ENCODE measurements around the gene ATP6V1C2. TPM values are rescaled to one million over a fixed set of nuclear protein-coding genes. Genes with fewer than 3 reads are reported as not detected.

Gene ATP6V1C2, protein sequence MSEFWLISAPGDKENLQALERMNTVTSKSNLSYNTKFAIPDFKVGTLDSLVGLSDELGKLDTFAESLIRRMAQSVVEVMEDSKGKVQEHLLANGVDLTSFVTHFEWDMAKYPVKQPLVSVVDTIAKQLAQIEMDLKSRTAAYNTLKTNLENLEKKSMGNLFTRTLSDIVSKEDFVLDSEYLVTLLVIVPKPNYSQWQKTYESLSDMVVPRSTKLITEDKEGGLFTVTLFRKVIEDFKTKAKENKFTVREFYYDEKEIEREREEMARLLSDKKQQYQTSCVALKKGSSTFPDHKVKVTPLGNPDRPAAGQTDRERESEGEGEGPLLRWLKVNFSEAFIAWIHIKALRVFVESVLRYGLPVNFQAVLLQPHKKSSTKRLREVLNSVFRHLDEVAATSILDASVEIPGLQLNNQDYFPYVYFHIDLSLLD
- 1 to 10 TPM; 1.5 to 9.8 (median 6.4) TPM for polyA plus RNA-seq (ENCODE audit: insufficient read length in 4 of 4)

DNA sequence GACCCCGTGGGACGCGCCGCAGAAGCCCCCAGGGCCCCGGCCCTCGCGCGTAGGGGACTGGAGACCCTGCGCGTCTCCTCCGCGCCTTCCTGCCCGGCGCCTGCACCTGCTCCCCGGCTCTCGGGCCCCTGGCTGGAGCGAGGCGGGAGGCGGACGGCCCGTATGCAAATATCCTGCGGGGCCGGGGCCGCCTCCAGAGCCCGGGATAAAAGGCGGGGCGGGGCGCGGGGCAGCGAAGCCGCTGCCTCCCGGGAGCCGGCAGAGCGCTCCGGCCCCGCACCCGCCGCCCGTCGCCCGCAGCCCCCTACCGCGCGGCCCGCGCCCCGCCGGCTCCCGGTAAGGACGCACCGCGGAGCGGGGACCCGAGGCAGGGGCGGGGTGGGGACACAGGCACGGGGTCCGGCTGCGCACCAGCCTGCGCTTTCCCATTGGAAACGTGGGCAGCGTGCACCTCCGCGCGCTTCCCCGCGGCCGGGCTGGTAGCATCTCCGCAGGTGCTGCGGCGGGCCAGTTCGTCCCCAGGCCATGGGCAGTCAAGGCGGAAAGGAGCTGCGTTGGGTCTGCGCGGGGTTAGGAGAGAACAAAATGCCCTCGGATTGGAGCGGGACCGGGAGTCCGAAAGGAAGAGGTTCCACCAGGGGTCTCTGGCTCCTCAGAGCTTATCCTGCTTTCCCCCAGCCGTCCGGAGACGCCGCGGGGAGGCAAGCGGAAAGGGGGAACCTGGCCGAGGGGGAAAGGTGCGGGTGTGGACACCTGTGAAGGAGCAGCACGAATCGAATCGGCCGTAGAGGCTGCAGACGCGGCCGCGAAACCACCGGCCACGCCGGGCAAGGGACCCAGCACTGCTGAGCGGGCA lies at the start of gene ATP6V1C2:
Gene ATP6V1C2 (plus strand): TSS at position 235 of the 856 bp plus-strand sequence. CDS start 1,220 bp downstream, outside the sequence.
- no peak for DNase-seq (ENCODE audit: low read depth in 4 of 4, low spot score in 3 of 4)

DNA sequence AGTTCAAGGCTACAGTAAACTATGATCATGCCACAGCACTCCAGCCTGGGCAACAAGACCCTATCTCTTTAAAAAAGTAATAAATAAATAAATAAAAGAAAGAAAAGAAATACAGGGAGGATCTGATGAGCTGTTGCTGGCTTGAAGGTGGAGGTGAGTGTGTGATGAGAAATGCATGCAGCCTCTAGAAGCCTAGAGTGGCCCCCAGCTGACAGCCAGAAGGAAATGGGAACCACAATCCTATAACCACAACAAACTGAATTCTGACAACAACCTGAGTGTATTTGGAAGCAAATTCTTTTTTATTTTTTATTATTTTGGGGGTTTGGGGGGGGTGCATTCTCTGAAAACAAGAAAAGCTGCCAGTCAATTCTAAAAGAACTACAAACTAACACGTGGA lies 46.3 kb upstream of the ATP6V1C2 start:
- no peak for DNase-seq (ENCODE audit: low read depth in 4 of 4, low spot score in 3 of 4)

DNA sequence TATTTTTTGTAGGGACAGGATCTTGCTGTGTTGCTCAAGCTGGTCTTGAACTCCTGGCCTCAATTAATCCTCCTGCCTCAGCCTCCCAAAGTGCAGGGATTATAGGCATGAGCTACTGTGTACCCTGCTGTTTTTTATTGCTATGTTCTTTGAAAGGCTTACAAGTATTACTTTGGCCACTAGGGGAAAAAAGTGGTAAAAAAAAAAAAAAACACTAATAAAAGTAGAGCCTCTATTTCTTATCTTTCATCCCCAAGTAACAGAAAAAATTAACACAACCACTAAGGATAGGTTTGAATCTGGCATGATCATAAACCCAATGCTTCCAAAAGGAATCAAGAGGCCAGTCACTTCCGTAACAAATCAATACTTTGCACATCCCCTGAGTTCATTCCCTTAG lies 43.2 kb upstream of the ATP6V1C2 start:
- DNase-seq (ENCODE audit: low read depth in 4 of 4, low spot score in 3 of 4): no peak

DNA sequence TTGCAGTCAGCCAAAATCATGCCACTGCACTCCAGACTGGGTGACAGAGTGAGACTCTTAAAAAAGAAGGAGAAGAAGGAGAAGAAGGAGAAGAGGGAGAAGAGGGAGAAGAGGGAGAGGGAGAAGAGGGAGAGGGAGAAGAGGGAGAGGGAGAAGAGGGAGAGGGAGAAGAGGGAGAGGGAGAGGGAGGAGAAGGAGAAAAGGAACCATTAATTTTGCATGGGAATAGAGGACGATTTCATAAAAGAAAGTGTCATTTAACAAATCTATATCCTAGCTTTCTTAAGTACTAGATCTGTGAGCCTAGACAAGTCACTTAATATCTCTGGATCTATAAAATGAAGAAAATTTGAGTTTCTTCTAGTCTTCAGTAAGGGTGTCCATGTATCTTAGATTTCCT lies 41.2 kb upstream of the ATP6V1C2 start:
- no peak for DNase-seq (ENCODE audit: low read depth in 4 of 4, low spot score in 3 of 4)

DNA sequence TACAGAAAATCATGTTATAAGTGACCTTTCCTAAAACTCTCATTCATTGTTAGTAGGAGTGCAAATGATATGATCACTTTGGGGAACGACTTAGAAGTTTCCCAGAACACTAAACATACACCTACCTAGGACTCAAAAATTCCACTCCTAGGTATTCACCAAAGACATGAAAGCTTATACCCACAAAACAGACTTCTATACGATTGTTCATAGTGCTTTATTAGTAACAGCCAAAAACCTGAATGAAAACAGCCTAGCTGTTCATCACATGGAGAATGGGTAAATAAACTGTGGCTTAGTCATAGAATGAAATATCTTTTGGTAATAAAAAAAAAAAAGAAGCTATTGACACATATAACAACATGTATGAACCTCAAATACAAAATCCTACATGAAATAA lies 40.5 kb upstream of the ATP6V1C2 start:
- DNase-seq (ENCODE audit: low read depth in 4 of 4, low spot score in 3 of 4): no peak

DNA sequence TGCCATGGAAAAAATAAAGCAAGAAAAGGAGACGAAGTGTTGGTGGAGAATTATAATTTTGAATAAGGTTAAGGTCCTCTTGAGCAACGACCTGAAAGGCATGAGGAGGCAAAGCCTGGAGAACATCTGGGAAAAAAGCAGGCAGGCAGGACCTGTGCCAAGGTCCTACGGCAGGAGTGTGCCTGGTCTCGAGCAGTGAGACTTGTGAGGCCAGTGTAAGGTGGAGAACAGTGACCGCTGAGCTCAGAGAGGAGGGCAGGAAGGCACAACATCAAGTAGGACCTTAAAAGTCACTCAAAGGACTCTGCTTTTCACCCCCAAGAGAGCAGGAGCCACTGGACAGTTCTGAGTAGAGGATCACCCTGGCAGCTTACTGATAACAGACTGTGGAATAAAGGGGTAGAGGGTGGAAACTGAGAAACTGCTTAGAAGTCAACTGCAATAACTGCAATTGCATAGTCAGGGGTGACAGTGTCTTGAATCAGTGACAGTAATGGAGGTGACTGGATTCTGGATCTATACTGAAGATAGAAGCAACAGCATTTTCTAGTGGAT lies 35.2 kb upstream of the ATP6V1C2 start:
- no peak for DNase-seq (ENCODE audit: low read depth in 4 of 4, low spot score in 3 of 4)

DNA sequence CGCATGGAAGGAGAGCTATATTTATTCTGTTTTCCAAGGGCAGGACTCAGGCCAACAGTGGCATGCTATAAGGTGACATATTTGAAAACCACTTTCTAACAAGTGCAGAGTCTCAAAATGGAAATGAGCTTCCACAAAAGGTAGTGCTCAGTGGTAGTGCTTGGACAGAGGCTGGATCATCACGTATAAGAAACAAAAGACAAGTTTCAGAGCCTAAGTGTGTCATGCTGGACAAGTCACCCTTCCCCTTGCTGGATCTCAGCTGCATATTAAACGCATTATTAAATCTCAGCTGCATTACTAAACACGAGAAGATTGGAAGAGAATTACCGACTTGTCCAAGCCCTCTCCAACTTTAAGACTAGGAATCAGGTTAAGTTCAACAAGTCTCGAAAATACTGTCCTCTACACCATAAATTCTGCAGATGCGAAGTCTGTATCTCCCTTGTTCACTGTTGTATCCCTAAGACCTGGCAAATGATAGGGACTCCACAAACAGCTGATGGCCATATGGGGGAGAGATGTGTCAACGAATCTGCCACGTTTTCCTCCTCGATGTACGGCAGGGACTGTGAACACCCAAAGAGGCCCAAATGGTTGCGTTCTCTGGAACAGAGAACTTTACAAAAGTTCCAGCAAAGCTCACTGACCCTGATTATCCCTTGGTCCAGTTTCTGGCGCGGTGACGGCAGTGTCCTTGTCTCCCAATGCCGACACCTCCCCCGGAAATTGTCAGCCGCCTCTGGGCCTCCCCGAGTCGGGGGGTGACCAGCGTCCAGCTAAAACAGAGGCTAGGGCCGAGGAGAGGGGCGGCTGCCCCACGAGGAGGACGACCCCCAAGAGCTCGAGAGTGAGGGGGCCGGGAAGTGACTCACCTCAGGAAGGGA lies 32.3 kb upstream of the ATP6V1C2 start:
- DNase-seq (ENCODE audit: low read depth in 4 of 4, low spot score in 3 of 4): no peak

DNA sequence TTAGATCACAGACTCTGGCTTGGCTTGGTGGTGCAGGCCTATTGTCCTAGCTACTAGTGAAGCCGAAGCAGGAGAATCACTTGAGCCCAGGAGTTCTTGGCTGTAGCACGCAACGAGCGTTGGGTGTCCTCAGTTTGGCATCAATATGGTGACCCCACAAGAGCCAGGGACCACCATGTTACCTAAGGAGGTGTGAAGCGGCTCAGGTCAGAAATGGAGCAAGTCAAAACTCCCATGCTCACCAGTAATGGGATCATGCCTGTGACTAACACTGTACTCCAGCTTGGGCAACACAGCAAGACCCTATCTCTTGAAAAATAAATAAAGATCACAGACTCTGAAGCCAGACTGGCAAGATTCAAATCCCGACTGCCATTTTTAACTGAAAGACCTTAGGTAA lies 29.9 kb upstream of the ATP6V1C2 start:
- DNase-seq (ENCODE audit: low read depth in 4 of 4, low spot score in 3 of 4): no peak

DNA sequence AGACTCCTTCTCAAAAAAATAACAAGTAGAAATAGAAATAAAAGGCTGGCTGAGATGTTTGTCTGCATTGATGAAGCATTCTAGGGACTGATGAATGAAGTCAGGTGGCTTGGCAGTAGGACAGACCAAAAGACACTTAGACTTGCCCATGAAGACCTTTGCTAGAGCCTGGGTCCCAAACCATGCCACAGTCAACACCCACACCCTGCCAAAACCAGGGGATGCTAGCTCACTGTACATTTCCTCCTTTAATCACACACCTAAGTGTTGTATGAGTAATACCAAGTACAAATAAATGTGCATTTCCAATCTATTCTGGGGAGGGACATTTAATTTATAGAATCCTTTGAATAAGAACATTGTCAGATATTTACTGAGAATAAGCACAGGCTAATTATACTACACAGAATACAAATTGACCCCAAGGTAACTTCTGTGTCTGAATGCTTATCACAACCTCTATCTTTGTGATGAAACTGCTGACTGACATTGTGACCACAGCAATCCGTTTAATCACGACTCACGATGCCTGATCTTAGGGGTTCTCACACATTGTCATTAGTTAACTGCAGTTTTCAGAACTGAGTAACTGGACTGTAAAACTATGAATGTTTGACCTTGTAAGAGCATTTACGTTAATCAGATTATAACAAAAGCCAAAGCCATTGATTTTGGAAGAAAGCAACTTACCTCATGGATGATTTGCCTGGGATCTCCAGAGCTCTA lies 21.2 kb upstream of the ATP6V1C2 start:
- DNase-seq (ENCODE audit: low read depth in 4 of 4, low spot score in 3 of 4): no peak

DNA sequence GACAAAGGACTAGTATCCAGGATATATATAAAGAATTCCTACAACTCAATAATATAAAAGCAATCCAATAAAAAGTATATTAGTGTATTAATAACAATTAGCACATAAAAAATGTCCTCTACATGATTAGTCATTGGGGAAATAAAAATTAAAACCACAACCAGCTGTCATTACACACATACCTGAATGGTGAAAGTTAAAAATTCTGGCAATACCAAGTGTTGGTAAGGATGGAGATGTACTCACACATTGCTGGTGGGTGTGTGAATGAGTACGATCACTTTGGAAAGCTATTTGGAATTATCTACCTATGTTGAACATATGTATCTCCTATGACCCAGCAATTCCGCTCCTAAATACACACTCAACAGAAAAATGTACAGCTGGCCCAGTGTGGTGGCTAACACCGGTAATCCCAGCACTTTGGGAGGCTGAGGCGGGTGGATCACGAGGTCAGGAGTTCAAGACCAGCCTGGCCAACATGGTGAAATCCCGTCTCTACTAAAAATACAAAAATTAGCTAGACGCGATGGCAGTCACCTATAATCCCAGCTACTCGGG lies 17.3 kb upstream of the ATP6V1C2 start:
- no peak for DNase-seq (ENCODE audit: low read depth in 4 of 4, low spot score in 3 of 4)

DNA sequence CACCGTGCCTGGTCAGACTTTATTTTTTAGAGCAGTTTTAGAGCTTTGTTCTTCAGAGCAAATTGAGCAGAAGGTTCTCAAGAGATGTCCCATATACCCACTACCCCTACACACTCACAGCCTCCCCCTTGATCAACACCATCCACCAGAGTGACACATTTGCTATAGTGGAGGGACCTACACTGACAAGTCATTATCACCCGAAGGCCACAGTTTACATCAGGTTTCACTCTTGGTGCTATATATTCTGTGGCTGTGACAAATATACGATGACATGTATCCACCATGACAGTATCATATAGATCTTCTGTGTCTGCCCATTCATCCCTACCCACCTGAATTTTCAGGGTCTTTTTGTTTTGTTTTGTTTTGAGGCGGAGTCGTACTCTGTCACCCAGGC lies 15.4 kb upstream of the ATP6V1C2 start:
- DNase-seq (ENCODE audit: low read depth in 4 of 4, low spot score in 3 of 4): no peak

DNA sequence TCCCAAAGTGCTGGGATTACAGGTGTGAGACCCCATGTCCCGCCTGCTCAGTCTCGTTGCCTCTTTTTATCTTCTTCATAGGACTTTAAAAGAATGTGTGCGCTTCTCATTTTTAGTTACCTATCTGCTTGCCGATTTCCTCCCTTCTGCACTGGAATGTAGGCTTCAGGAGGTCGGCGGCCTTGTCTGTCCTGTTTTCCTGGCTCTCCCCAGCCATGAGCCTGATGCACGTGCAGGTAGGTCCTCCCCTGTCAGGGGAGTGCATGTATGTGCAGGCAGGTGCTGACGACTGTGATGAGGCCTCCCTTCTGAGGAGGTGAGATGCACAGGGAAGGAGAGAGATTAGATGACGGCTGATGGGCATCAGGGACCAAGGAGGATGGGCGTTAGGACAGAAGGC lies 13.6 kb upstream of the ATP6V1C2 start:
- no peak for DNase-seq (ENCODE audit: low read depth in 4 of 4, low spot score in 3 of 4)

DNA sequence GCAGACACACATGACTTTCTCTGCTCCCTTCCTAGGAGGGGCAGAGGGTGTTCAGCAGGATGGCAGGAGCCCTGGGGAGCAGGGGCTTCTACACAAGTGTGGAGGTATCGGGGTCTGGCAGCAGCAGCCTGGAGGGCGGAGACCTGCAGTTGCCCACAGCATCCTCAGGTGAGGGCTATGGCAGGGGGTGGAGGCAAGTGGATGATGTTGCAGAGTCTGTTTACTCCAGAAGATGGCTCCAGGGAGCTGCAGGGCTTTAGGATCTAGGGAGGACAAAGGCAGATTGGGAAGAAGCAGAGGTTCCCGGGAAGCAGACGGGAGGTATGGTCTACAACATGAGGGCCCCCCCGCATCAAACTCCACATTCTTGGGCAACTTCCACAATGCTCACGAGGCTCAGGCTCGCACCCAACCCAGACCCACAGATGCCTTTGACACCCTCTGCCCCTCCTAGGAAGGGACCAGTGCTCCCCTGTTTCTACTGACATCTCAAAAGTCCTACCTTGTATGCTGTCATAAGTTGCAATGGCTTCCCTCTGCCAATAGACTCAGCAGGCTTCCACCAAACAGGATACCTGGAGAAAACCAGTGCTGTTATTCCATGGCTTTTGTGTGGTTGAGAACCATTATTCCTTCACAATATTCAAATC lies 12.0 kb upstream of the ATP6V1C2 start:
- DNase-seq (ENCODE audit: low read depth in 4 of 4, low spot score in 3 of 4): no peak

DNA sequence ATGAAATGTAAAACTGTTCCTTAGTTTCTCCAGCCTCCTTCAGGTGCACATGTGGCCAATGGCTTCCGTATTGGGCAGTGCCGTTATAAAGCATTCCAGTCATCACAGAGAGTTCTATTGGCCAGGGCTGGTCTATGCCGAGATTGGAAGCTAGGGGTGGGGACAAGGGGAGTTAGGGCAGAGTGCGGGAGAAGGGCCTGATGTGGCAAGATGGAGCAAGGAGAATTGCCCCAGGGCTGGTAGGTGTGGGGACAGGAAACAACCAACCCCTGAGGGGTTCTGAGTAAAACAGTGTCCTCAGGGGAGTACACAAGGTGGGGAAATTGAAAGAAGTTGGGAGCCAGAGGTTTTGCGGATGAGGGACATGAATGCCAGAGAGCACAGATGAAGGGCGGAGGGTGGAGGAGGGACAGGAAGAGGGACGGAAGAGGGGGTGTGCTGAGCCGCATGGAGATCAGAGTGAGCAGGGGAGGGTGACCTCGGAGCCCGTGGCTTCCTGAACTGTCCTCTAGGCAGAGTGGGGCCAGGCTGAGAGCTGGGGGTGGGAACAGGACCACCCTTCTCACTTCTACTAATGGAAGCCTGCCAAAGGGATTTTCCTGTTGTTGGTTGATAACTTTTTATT lies 9.1 kb upstream of the ATP6V1C2 start:
- no peak for DNase-seq (ENCODE audit: low read depth in 4 of 4, low spot score in 3 of 4)

DNA sequence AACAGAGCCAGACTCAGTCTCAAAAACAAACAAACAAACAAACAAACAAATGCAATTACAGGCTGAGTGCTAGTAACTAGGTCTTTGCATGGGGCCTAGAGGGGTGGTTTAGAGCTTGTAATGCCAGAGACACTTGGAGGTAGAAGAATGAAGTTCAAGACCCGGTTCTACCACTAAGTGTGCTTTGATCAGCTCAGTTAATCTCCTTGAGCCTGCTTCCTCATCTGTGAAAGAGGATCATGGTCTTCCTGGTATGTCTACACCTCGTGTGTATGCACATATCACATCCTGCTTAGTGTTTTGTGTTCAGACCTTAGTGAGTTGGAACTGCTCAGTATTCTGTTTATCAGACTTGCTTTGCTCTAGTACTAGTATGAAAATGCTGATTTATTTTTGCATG lies 4.8 kb upstream of the ATP6V1C2 start:
- DNase-seq (ENCODE audit: low read depth in 4 of 4, low spot score in 3 of 4): no peak

DNA sequence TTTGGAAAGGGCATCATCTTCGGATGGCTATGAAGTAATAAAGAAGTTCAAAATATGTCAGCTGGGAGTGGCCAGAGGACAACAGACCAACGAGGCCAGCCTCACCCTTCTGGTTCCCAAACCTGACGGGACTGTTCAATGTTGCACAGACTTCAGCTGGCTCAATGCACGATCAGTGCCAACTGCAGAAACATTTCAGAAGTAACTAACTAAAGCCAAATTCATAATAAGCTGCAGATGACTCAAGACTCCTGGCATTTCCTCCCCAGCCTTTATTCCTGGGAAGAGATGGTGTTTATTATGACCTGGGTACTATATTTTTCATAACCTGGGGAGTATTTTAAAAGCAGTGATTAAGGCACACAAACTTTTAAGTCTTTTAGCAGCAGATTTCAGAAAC lies 3.8 kb upstream of the ATP6V1C2 start:
- no peak for DNase-seq (ENCODE audit: low read depth in 4 of 4, low spot score in 3 of 4)

DNA sequence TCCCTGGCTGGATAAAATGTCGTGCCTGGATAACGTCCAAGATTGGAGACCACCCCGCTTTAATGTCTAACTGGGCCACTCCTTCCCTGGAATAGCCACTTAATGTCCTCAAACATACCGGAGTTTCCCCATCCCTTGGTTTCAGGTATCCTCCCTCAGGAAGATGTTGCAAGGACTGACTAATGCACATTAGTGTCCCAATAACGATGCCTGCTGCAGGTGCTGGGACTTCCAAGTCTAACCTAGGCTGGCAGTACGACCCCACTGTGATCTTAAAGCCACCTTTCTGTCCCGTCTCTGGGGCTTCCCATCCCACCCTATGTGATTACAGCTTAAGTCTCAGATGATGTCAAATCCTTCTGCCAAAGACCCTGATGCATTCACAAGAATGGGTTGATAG lies 1.1 kb upstream of the ATP6V1C2 start:
- DNase-seq (ENCODE audit: low read depth in 4 of 4, low spot score in 3 of 4): no peak

DNA sequence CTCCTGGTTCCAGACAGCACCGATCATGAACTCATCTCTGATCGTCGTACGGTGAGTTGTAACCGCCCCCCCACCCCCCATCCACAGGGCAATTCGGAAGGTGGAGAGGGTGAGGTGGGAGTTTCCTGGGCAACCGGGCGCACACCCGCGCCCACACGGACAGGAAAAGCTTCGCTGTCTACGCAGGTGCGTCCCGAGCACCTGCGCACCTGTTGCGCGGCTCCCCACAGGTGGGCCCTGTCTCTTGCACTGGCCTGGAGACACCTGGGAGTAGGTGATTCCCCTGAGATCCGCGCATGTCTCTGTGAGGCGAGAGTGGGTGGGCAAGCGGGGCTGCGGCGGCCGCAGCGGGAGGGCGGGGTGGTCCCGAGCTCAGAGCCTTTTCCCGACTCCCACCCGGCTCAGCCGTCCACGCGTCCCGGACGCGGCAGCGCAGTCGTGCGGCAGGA lies 459 bp upstream of the ATP6V1C2 start:
- DNase-seq (ENCODE audit: low read depth in 4 of 4, low spot score in 3 of 4): no peak

Data from left renal pelvis (tissue), 4 donors.